ENCODE measurements around the gene DYNC1I2.
"Not testable (repeated sequence)": the region's sequence is repeated elsewhere in the genome, so short reads cannot be mapped to it uniquely, and the experiment has no call there.

- TF ChIP-seq BHLHE40 (IDR thresholded peaks at IDR 0.05; ENCODE audit: low read depth, low read length); CTCF (conservative IDR thresholded peaks at IDR 0.05; ENCODE audit: low read depth, low read length); USF2 (IDR thresholded peaks at IDR 0.05; ENCODE audit: low read depth, low read length); MAZ (IDR thresholded peaks at IDR 0.05; ENCODE audit: borderline replicate concordance, low read depth, low read length); FOS (IDR thresholded peaks at IDR 0.05; ENCODE audit: low read depth, low read length); POLR2A (IDR thresholded peaks at IDR 0.05; ENCODE audit: low read depth, low read length); CEBPB (IDR thresholded peaks at IDR 0.05; ENCODE audit: low read depth, low read length); ELK1 (IDR thresholded peaks at IDR 0.05; ENCODE audit: borderline replicate concordance, low read depth, low read length); RFX5 (IDR thresholded peaks at IDR 0.05; ENCODE audit: low read depth, low read length); RCOR1 (IDR thresholded peaks at IDR 0.05; ENCODE audit: insufficient replicate concordance, low read length); MAFK (IDR thresholded peaks at IDR 0.05; ENCODE audit: low read depth, low read length): not testable (repeated sequence)
These were observed 73.9 kb downstream of the DYNC1I2 start for GRCh38 chr2:171761176-171761575.
